DOHH2 (cell line): ENCODE results near the gene OPRD1.

Experiments used
- H3F3A ChIP-seq: fragments of 200-600 bp; sonication (generic), shearing (Covaris generic); 2 replicates; pipeline ENCODE4 v1.6.0; 2016; ENCODE audit warnings: antibody characterized with exemption, mild to moderate bottlenecking; ENCODE audit not compliant: control insufficient read depth, insufficient read depth
- H3K27ac ChIP-seq: fragments of 200-600 bp; sonication (generic); 2 replicates; pipeline ENCODE4 v1.5.1; 2014; ENCODE audit warnings: low read depth, mild to moderate bottlenecking, low read length, moderate library complexity
- H3K27me3 ChIP-seq: fragments of 200-600 bp; sonication (generic); 2 replicates; pipeline ENCODE4 v1.6.1; 2014; ENCODE audit warnings: mild to moderate bottlenecking, low read length, mixed read lengths; ENCODE audit not compliant: control insufficient read depth
- H3K36me3 ChIP-seq: fragments of 200-600 bp; sonication (generic); 2 replicates; pipeline ENCODE4 v1.6.1; 2014; ENCODE audit warnings: mild to moderate bottlenecking, low read length, moderate library complexity, mixed read lengths; ENCODE audit not compliant: control insufficient read depth
- H3K4me1 ChIP-seq: fragments of 200-600 bp; sonication (generic); 2 replicates; pipeline ENCODE4 v1.6.1; 2014; ENCODE audit warnings: mild to moderate bottlenecking, low read length, mixed read lengths; ENCODE audit not compliant: control insufficient read depth
- H3K4me2 ChIP-seq: fragments of 200-600 bp; sonication (generic); 2 replicates; pipeline ENCODE4 v1.6.0; 2014; ENCODE audit warnings: mild to moderate bottlenecking, low read length, moderate library complexity
- H3K4me3 ChIP-seq: fragments of 200-600 bp; sonication (generic); 2 replicates; pipeline ENCODE4 v1.5.1; 2014; ENCODE audit warnings: mild to moderate bottlenecking, low read length, mixed read lengths
- H3K79me2 ChIP-seq: fragments of 200-600 bp; sonication (generic); 2 replicates; pipeline ENCODE4 v1.6.1; 2014; ENCODE audit warnings: mild to moderate bottlenecking, low read length, mixed read lengths; ENCODE audit not compliant: control insufficient read depth
- H3K9me2 ChIP-seq: fragments of 200-600 bp; sonication (generic); replicated peaks from 2 replicates; pipeline ENCODE4 v1.6.1; 2014; ENCODE audit warnings: mild to moderate bottlenecking, low read length, mixed read lengths; ENCODE audit not compliant: control insufficient read depth
- H3K9me3 ChIP-seq: fragments of 200-600 bp; sonication (generic); 2 replicates; pipeline ENCODE4 v1.6.1; 2014; ENCODE audit warnings: antibody characterized with exemption, low read length, mixed read lengths; ENCODE audit not compliant: control insufficient read depth, insufficient read depth
- H4K20me1 ChIP-seq: fragments of 200-600 bp; sonication (generic); 2 replicates; pipeline ENCODE4 v1.6.0; 2014; ENCODE audit warnings: low read depth, mild to moderate bottlenecking, antibody characterized with exemption, low read length, moderate library complexity; ENCODE audit not compliant: control insufficient read depth, insufficient read depth
- CTCF ChIP-seq: fragments of 200-600 bp; sonication (generic); IDR thresholded peaks from one replicate; pipeline ENCODE4 v1.5.1; 2014; ENCODE audit warnings: antibody characterized with exemption, mild to moderate bottlenecking, low read depth, low read length; ENCODE audit not compliant: poor library complexity, severe bottlenecking
- EZH2phosphoT487 ChIP-seq: fragments of 200-600 bp; sonication (generic); IDR thresholded peaks from 2 replicates; pipeline ENCODE4 v1.6.1; 2017; ENCODE audit warnings: borderline replicate concordance, mild to moderate bottlenecking, antibody characterized with exemption, low read length, moderate library complexity, mixed read lengths

Gene OPRD1

GRCh38 chr1:28807046-28807445, 4.9 kb upstream of the OPRD1 start:
- Histone ChIP-seq H4K20me1 (no peaks in the 10 kb centered on the region), H3K4me1 (peaks cover 5% of the 10 kb centered on the region; the same call in 1 of the 2 replicates)

GRCh38 chr1:28807986-28808385, 4.0 kb upstream of the OPRD1 start:
- Histone ChIP-seq H3K4me1 (peaks cover 2% of the 10 kb centered on the region; the same call in 1 of the 2 replicates), H3K79me2 (no peaks in the 10 kb centered on the region), H3K36me3 (no peaks in the 10 kb centered on the region), H3K9me2 (no peaks in the 10 kb centered on the region), H3K4me2 (no peak overlapping the region), H3K4me3 (no peak overlapping the region), H3K27ac (no peak overlapping the region), H4K20me1 (no peaks in the 10 kb centered on the region), H3K27me3 (peaks cover 23% of the 10 kb centered on the region), H3K9me3 (no peaks in the 10 kb centered on the region), H3F3A (no peaks in the 10 kb centered on the region)
- TF ChIP-seq CTCF, result no peak
- no peak for TF ChIP-seq EZH2phosphoT487

More at GRCh38 chr1:28807046-28807445, 4.9 kb upstream of the OPRD1 start:
- H3K4me3 ChIP-seq, result no peak overlapping the region
- H3F3A ChIP-seq, result no peaks in the 10 kb centered on the region
- TF ChIP-seq EZH2phosphoT487 (no peak), CTCF (no peak)
- no peaks in the 10 kb centered on the region for H3K9me3 ChIP-seq
- no peaks in the 10 kb centered on the region for H3K79me2 ChIP-seq
- peaks cover 16% of the 10 kb centered on the region for H3K27me3 ChIP-seq
- no peaks in the 10 kb centered on the region for H3K36me3 ChIP-seq
- H3K4me2 ChIP-seq, result no peak overlapping the region
- H3K27ac ChIP-seq, result no peak overlapping the region
- H3K9me2 ChIP-seq, result no peaks in the 10 kb centered on the region

- no peak overlapping the region for H3K4me3 ChIP-seq
Measured at GRCh38 chr1:28811369-28811765, 603 bp upstream of the OPRD1 start.

More at GRCh38 chr1:28811369-28811765, 603 bp upstream of the OPRD1 start:
- H3K9me2 ChIP-seq, result no peaks in the 10 kb centered on the region
- peaks cover 2% of the 10 kb centered on the region; the same call in 1 of the 2 replicates for H3K4me1 ChIP-seq
- H3K27me3 ChIP-seq, result peaks cover 41% of the 10 kb centered on the region
- no peak overlapping the region for H3K27ac ChIP-seq
- H3K9me3 ChIP-seq, result no peaks in the 10 kb centered on the region
- H4K20me1 ChIP-seq, result no peaks in the 10 kb centered on the region
- H3K4me2 ChIP-seq, result no peak overlapping the region
- TF ChIP-seq EZH2phosphoT487 (no peak), CTCF (no peak)
- H3F3A ChIP-seq, result no peaks in the 10 kb centered on the region
- no peaks in the 10 kb centered on the region for H3K36me3 ChIP-seq
- H3K79me2 ChIP-seq, result no peaks in the 10 kb centered on the region
